GM21423 (cell line): ENCODE results near the gene PDCD4.

Experiments used
- ATAC-seq: cut with Tn5 transposase; IDR thresholded peaks from one replicate; pipeline ENCODE4 v1.9.1; 2021; ENCODE audit warnings: mild to moderate bottlenecking, moderate library complexity; ENCODE audit not compliant: unreplicated experiment

Gene PDCD4

GRCh38 chr10:110841767-110842267 is 29.9 kb upstream of the PDCD4 start:
- ATAC-seq = peak; percentile 61

GRCh38 chr10:110842326-110842904 is 29.3 kb upstream of the PDCD4 start:
- no peak for ATAC-seq

- ATAC-seq = peak; percentile 78
These were observed 28.7 kb upstream of the PDCD4 start for GRCh38 chr10:110843031-110843430.

- ATAC-seq = no peak
These were observed 27.7 kb upstream of the PDCD4 start for GRCh38 chr10:110843796-110844616.

GRCh38 chr10:110844617-110844881 is 27.2 kb upstream of the PDCD4 start:
- ATAC-seq = no peak

- no peak for ATAC-seq
These were observed 26.5 kb upstream of the PDCD4 start for GRCh38 chr10:110845192-110845755.

GRCh38 chr10:110845756-110846620 is 25.7 kb upstream of the PDCD4 start:
- no peak for ATAC-seq

- no peak for ATAC-seq
These were observed 24.4 kb upstream of the PDCD4 start for GRCh38 chr10:110847374-110847773.

- no peak for ATAC-seq
These were observed 23.6 kb upstream of the PDCD4 start for GRCh38 chr10:110848106-110848505.

- ATAC-seq = no peak
These were observed 21.6 kb upstream of the PDCD4 start for GRCh38 chr10:110850099-110850498.

- ATAC-seq = no peak
These were observed 20.6 kb upstream of the PDCD4 start for GRCh38 chr10:110851020-110851612.

- ATAC-seq = no peak
These were observed 19.4 kb upstream of the PDCD4 start for GRCh38 chr10:110852255-110852896.

- no peak for ATAC-seq
These were observed 18.8 kb upstream of the PDCD4 start for GRCh38 chr10:110852947-110853346.

- no peak for ATAC-seq
These were observed 17.7 kb upstream of the PDCD4 start for GRCh38 chr10:110853921-110854605.

GRCh38 chr10:110857265-110858171 is 14.2 kb upstream of the PDCD4 start:
- peak; percentile 36 for ATAC-seq

- no peak for ATAC-seq
These were observed 13.3 kb upstream of the PDCD4 start for GRCh38 chr10:110858297-110858934.

- ATAC-seq = no peak
These were observed 12.3 kb upstream of the PDCD4 start for GRCh38 chr10:110859206-110859972.

- ATAC-seq = no peak
These were observed 11.8 kb upstream of the PDCD4 start for GRCh38 chr10:110859973-110860376.
